Measurements from ENCODE around the gene ZNF423. TPM values are rescaled to one million over a fixed set of nuclear protein-coding genes. Genes with fewer than 3 reads are reported as not detected.
A peak's percentile ranks its signal among the peaks of the same experiment; 100 is the strongest.

Gene ZNF423
- total RNA-seq, 1 donor from 2014 or later: 12.3 TPM

DNA sequence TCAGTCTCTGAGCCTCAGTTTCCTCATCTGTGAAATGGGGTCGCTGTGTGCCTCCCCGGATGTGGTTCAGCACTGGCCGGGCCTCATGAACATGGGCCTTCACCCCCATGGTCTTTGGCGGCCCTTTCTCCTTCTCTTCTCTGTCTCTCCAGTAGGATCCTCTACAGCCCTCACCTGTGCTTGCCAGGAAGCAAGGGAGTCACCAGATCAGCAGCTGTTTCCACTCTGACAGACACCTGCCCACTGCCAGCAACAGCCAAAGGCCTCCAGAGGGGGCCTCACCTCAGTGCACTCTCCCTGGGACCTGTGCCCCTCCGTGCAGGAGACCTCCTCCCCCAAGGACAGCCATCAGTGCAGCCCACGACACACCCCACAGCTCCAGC is 392.9 kb downstream of the ZNF423 start:
- no peak for DNase-seq (ENCODE audit: low spot score)

DNA sequence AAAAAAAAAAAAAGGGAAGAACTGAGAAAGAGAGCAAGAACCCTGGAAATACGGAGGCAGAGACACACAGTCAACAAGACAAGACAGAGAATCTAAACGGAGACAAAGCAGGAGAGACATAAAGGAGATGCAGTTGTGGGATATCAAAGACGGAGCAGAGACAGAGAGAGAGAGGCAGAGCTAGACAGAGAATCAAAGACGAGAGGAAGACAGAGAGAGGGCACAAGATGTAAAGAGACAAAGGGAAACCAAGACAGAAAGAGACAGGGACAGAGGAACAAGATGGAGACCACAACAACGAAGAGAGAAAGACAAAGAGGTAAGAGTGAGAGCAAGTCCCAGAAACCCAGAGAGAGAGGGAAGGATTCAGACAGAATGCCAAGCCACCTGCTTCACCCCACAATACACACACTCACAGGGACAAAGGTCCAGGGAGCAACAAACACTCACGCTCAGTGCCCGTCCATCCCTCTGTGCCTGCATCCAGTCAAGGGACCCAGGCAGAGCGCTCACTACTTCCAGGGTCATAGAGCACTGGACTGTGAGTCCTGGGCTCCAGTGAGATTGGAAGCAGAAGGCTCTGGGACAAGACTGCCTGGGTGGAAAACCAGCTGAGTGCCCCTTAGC is 393.4 kb downstream of the ZNF423 start:
- DNase-seq (ENCODE audit: low spot score): no peak

DNA sequence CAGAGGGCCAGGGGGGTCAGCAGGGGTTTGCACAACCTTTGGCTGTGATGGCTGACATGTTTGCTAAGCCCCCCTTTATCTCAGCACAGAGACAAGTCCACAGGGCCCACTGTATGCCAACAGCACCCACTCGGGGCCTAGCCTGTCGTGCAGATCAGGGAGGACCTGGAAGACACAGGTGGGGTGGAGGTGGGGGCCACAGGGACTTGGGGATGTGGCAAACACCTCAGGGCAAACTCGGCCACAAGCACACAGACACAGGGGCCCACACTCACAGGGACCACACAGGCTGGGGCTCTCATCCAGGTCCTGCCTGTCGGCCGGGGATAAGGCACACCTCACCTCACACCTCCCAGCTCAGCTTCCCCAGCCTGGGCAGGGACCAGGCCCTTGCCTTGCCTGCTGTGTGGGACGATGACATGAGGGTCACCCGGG is 394.4 kb downstream of the ZNF423 start:
- no peak for DNase-seq (ENCODE audit: low spot score)

- DNase-seq (ENCODE audit: low spot score): no peak
These were observed 395.0 kb downstream of the ZNF423 start for GRCh38 chr16:49460786-49461470.

DNA sequence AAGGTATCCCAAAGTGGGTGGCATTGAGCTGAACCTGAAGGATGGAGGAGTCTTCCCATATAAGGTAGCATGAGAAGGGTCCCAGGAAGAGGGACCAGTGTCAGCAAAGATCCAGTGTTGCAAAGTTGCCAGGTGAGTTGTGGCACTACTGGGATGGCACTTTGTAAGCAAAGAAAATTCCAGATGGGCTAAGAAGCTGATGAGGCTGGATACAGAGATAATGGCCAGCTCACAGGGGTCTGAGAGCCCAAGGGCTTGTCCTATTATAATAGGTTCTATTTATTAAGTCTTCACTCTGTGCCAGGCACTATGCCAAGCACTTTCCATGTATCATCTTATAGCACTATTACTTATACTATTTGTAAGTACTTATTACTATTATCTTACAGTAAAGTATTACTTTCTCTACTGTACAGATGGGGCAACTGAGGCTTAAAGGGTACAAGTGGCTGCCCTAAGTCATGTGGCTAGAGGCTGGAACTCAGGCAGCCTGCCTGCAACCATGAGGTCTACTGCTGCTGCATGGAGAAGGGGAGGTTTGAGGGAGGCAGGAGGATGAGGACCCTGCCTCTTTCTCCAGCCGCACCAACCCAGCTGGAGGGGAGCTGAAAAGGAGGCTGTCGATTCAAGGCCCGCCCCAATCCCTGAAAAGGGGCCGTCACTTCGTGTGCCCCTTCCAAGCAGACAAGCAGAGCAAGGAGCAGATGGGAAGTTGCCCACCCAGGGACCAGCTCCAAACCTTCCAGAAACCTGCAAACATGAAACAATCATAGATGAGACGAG is 395.8 kb downstream of the ZNF423 start:
- no peak for DNase-seq (ENCODE audit: low spot score)

DNA sequence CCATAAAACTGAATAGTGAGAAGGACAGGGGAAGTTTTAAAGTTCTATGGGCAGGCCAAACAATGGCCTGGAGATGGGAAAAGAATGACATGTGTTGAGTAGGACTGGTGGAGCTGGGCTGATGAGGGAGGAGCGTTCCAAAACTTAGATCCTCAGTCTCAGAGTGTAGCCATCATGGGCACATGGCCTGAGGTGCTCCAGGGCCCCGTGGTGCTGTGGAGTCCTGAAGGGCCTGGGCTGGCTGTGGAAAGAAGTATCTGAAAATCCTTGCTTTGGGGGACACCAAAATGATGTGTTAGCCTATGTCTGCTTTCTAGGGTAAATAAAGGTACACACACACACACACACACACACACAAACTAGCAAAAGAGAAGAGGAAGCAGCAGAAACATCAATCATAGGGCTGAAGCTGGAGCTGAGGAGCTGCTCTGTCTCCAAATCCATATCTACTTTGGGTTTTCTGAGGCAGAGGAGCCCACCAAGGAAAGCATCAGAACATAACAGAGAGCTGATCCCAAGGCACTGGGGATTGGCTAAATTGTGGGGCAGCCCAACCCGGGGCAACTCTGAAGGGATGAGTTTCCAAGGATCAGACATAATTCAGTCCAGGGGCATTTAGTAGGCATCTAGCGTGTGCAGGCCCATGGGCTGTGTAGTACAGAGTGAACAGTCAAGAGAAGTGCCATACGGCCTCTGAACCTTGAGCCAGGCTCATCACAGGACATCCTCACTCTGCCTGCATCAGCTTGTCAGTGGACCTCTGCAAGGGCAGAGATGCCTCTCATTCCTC is 397.1 kb downstream of the ZNF423 start:
- DNase-seq (ENCODE audit: low spot score): no peak

DNA sequence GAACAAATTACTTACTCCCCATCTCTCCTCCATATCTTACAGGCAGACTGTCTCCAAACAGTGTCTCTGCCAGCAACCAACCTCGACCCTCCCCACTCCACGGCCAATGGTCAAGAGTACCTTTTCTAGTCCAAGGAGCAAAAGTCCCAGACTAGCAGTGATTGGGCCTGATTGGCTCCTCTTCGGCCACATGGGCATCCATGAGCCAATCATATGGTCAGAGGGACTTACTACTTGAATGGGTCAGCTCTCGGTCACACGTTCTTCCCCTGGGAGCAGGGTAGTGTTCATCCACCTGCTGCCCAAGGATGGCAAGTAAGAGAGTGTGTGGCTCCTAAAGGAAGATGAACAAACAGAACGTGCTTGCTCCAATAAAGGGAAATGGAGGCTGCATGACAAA is 397.7 kb downstream of the ZNF423 start:
- DNase-seq (ENCODE audit: low spot score): no peak

GRCh38 chr16:49457196-49457595 is 398.7 kb downstream of the ZNF423 start:
- no peak for DNase-seq (ENCODE audit: low spot score)

DNA sequence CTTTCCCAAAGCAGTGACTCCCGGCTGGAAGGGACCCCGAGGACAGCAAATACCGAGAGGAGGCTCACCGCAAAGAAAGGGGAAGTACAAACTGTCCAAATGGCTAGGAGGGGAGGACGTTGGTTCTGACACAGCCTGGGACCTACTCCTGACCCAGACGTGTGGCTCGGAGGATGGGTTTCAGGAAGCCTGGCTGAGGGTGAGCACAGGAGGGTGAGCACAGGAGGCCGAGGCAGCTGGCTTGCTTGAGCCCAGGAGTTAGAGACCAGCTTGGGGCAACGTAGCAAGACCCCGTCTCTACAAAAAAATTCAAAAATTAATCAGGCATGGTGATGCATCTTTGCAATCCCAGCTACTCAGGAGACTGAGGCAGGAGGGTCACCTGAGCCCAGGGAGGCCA is 399.1 kb downstream of the ZNF423 start:
- no peak for DNase-seq (ENCODE audit: low spot score)

- DNase-seq (ENCODE audit: low spot score): no peak
These were observed 399.7 kb downstream of the ZNF423 start for GRCh38 chr16:49455991-49456745.

GRCh38 chr16:49455181-49455990 is 400.5 kb downstream of the ZNF423 start:
- no peak for DNase-seq (ENCODE audit: low spot score)

GRCh38 chr16:49454426-49455180 is 401.3 kb downstream of the ZNF423 start:
- no peak for DNase-seq (ENCODE audit: low spot score)

DNA sequence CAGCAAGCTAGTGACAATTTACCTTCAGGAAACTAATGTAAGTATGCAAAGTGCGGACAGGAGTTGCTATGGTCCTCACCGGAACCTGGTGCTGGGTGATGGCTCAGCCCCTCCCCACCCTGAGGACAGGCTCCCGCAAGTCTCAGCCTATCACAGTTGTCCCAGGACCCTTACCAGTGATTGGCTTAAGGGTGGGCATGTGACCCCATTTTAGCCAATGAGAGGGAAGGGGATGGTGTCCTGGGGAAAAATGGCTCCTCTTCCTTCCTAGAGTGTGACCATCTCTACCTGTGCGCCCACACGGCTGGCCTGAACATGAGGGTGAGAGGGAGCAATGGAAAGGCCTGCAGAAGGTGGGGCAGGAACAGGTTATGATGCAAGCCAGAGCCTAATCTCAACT is 401.9 kb downstream of the ZNF423 start:
- DNase-seq (ENCODE audit: low spot score): no peak

- DNase-seq (ENCODE audit: low spot score): no peak
These were observed 402.9 kb downstream of the ZNF423 start for GRCh38 chr16:49453021-49453420.

GRCh38 chr16:49452578-49452977 is 403.3 kb downstream of the ZNF423 start:
- no peak for DNase-seq (ENCODE audit: low spot score)

GRCh38 chr16:49452108-49452507 is 403.8 kb downstream of the ZNF423 start:
- no peak for DNase-seq (ENCODE audit: low spot score)

GRCh38 chr16:49446805-49447204 is 409.1 kb downstream of the ZNF423 start:
- no peak for DNase-seq (ENCODE audit: low spot score)

DNA sequence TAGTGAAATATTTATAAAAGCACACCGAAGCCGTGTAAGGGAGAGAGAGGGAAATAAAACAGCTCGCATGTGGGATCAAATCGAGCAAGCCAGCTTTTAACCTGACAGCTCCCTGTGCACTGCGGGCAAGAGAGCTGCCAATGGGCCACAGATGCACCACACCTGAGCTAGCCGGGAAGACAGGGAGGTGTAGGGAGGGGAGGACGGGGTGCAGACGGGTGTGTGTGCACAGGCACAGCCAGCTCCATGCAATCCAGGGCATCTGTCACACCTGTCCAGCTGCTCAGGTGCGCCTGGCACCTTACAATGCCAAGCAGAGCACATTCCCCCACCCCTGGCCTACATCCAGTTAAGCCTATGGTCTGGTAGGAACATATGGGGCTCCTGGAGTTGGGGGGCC is 412.3 kb downstream of the ZNF423 start:
- DNase-seq (ENCODE audit: low spot score): no peak

DNA sequence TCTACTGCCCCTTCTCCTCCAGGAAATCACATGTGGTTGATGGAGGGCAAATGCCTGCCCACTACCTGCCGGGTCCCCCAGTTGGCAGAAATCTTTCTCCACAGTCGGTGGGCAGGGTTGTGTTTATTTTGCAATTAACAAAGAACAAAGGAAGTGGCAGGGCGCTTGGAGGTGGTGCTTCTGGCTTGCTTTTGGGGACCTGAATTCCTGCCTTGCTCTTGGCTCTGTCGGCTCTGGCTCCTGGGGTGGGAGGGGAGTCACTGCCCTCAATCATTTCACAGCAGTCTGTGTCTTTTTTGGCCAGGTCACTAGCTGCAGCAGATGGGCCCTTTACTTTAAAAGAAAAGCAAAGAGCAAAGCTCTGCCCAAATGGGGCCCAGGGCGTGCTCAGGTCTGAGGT is 413.1 kb downstream of the ZNF423 start:
- no peak for DNase-seq (ENCODE audit: low spot score)

GRCh38 chr16:49441366-49441780 is 414.5 kb downstream of the ZNF423 start:
- DNase-seq (ENCODE audit: low spot score): peak; percentile 47

Measured in umbilical cord (tissue), 2 donors.